GM18861 (cell line): ENCODE data around the gene ITLN2.
A peak's percentile ranks its signal among the peaks of the same experiment; 100 is the strongest.
"Not testable (repeated sequence)": the region's sequence is repeated elsewhere in the genome, so short reads cannot be mapped to it uniquely, and the experiment has no call there.

Source experiments
- ATAC-seq: cut with Tn5 transposase; IDR thresholded peaks from one replicate; pipeline ENCODE4 v1.9.1; 2021; ENCODE audit not compliant: unreplicated experiment

Gene ITLN2

DNA sequence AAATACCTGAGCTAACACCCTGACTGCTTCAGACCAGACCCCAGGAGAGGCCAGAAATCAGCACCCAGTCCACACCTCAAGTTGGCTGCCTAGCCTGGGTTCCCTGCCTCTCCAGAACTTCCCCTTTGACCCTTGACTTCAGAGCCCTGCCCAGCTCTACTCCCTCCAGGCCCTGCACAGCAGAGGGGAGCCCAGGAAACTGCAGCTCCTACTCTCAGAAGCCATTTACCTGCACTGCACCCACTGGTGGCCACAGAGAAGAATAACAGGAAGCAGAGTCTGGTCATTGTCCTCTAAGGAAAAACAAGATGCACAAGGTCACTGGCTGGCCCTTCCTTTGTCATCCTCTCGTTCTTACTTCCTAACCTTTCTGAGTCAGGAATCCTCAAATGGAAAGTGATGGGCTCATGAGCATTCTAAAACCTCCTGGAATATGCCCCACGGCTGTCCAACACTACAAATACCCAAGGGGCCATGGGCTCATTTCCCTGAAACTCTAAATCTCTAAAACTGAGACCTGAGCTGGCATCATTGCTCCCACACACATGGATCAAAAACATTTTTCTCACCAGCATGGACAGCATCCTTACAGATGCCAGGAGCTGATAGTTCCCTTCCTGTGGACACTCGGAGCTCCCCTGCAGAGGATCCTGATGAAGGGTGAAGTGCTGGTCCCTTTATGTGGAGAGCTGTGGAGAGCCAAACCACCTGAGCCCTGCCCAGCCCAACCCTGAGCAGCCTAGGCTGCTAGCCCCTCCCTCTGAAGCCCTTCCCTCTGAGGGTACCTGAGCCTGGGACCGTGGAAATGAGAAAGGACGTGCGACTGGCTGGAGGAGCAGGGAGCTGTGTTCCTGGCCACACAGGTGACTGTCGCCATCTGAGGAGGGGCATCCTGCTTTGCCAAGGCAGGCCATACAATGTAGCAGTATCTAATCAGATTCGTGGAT lies at the start of gene ITLN2:
TSS of gene ITLN2 (minus strand) at position 652 of the 947 bp plus-strand sequence. CDS start at position 584, 68 bp downstream.
- peak; percentile 63 for ATAC-seq

DNA sequence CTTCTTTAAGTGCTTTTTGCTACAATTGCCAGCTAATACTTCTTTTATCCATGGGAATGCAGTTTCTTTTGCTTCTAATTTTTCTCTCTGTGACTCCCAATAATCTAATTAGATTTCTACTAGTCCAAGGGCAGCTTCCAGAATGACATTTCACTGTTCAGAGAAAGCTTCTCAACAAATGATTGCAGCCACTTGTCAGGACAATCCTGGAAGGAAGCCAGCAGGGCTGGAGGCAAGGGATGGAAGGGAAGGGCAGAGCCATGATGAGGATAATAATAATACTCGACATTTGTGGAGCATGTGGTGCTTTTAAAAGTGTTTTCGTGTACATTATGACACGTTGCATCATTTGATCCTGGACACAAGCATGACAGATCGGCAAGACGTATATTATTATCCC lies 46.9 kb upstream of the ITLN2 start:
- no peak for ATAC-seq

DNA sequence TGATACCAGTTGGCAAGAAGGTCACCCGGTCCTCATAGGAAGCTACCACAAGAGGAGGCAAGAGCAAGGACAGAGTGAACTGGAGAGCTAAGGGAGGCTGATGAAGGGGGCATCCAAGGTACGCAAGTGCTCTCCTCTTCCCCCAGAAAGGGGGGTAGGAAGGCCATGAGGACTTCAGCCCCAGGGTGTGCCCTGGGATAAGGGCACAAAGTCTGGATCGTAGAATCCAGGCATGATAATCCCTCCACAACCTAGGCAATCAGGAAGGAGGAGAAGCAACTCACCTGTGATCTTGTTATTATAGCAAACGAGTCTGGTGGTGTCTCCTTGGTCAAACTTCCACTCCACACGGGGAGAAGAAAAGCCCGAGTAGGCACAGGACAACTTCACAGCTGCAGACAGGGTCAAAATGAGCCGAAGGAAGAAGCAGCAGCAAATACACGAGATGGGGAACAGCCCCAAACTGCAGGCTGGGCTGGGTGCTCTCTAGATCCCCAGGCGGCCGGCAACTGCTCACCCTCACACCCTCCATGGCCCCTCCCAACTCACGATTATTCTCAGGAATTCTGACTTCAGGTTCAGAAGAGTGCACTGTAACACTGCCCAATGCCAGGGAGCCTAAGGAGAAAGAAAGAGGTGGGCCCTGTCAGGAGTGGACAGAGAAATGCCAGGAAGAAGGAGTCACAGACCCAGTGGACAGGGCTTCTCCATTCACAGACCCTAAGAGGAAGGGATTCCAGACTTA lies 46.3 kb upstream of the ITLN2 start:
- ATAC-seq = no peak

DNA sequence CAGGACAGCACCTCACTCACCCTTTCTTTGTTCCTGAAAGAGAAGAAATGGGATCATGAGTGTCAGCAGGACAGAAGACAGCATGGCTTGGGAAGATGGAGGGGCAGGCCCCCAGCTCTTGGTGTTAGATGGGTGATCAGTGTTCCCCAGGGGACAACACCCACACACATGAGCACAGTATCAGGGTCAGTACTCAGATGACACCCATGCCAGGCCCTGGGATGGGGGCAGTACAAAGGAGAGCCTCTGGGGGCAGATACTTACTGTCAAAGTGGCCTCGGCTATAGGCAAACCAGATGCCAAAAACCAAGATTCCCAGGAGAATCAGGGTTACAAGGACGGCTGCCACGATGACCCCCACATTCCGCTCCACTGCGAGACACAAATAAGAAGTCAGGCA lies 44.8 kb upstream of the ITLN2 start:
- ATAC-seq = no peak

DNA sequence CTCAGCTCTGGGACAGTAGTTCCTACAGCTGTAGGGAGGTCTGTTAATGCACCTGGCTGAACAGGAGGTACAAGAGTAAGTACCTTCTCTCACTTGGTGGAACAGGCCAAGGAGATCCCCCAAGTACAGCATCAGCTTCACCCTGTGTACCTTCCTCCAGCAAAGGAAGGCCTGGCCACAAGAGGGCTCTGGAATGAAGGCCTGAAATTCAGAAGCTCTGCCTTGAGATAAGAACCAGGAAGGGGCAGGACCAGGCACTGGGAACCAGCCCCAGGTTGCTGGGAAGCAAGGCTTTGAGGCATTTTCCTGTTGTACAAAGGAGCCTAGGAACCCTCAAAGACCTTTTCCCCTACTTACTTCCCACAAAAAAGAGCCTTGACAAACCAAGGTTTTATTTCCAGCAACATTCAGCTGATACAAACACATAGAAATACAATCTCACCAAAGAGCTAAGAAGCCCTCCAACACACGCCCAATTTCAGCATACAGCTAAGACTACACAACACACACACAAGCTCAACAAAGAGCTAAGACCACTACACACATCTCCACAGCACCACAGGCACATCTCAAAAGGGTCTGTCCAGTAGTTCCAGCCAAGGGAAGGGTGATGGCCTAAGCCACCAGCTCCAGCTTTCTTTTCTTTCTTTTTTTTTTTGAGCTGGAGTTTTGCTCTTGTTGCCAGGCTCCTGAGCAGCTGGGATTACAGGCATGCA lies 42.9 kb upstream of the ITLN2 start:
- no peak for ATAC-seq

DNA sequence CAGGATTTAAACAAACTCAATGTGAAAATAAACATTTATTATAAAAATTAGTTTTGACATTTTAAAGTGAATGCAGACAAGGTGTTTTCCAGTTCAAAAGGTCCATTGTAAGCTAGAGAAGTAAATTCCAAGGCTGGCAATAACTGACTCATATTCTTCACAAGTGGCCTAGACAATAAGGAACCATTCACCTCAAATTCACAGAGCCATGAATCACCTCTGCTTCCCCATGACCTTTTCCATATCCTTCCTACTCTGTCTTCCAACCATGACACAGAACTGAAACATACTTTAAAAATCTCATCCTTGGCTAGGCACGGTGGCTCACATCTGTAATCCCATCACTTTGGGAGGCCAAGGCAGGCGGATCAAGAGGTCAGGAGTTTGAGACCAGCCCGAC lies 41.6 kb upstream of the ITLN2 start:
- no peak for ATAC-seq

DNA sequence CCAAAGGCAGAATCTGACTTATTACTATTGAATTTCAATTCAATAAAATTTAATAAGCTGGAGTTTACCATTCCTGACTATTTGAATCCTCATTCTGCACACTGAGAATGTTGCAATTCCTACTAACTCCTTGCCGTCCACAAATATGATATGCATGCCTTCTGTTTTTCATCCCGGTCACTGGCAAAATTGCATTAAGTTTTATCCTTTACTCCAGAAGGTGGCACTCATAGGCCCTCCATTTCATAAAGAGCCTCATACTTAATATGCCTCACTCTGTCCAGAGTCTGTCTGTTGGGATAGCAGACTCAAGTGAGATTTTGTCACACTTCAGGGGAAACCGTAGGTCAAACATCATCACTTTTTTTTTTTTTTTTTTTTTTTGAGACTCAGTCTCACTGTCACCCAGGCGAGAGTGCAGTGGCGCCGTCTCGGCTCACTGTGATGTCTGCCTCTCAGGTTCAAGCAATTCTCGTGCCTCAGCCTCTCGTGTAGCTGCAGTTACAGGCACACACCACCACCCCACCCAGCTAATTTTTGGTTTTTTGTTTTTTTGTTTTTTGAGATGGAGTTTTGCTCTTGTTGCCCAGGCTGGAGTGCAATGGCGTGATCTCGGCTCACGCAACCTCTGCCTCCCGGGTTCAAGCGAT lies 39.1 kb upstream of the ITLN2 start:
- no peak for ATAC-seq

DNA sequence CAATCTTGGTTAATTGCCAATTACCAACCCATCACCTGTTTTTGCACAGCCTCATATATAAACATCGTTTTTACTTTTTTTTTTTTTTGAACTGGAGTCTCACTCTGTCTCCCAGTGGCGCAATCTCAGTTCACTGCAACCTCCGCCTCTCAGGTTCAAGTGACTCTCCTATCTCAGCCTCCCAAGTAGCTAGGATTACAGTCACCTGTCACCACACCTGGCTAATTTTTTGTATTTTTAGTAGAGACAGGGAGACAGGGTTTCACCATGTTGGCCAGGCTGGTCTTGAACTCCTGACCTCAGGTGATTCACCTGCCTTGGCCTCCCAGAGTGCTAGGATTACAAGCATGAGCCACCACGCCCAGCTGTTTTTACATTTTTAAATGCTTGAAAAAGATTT lies 37.4 kb upstream of the ITLN2 start:
- not testable (repeated sequence) for ATAC-seq

DNA sequence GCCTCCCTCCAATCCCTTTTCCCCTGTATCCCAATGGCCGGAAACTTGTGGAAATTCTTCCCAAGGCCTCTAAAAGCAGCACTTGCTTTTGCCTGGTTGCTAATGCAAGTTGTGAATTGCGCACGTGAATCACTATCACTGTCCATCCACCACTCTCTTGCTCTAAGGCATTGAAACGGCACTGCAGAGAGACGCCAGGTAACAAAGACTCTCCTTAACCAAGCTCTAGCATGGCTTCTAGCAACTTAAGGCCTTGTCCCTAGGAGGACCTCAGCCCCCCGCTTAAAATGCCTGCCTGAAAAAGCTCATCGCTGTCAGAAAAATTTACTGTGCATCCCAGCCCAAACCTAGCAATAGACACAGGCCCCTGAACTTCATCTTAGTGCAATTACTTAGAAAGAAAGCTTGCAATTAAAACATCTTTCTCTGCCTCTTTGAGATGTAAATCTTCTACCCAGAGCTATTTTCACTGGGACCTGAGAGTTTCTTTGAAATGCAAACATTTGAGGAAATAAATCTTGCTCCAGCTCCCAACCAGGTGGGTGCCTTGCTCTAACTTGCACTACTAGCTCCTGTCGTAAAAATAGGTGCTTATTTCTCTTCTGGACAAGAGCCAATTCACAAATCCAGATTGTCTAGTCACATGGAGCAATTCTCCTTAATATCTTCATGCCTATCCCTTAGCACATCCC lies 32.9 kb upstream of the ITLN2 start:
- ATAC-seq = no peak

DNA sequence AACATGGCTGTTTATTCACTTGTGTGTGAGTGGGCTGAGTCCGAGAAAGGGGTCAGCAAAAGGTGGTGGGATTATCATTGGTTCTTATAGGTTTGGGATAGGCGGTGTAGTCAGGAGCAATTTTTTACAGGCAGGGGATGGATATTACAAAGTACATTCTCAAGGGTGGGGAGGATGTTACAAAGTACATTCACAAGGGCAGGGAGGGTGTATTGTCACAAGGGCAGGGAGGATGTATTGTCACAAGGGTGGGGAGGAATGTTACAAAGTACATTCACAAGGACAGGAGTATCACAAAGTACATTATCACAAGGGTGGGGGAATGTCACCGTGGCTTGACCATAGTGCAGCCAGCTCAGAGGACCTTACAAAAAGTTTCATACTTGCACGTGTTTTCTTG lies 31.1 kb upstream of the ITLN2 start:
- no peak for ATAC-seq

DNA sequence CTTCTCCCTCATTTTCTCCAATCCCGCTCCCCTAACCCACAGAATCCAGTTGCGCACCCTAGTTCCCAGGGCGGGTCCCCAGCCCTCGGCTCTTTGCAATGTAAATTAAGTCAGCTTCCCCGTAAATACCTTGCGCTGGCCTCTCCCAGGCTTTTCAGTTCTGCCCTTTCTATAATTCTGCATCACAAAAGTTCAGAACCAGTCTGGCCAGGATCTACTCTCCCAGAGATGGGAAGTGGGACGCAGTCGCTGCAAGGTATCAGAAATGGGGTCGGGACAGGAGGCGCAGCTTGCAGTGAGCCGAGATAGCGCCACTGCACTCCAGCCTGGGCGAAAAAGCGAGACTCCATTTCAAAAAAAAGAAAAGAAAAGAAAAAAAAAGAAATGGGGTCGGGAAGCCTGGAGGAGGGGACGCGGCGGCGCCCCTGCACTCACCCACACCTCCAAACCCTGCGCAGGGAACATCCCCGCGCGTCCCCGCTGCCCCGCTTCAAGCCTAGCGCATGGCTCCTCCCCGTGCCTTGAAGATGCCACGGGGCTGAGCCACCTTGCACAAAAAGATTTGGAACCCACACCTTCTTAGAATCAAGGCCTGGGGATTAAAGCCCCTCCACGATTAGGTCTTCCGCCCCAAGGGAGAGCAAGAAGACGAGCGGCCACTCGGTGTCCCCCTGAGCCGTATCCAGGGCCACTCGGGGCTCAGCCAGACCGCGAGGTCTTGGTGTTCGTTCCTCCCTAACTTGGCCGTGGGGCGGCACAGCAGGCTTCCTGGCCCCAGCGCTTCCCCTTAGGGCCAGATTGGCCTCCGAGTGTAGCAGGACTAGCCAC lies 27.2 kb upstream of the ITLN2 start:
- no peak for ATAC-seq

DNA sequence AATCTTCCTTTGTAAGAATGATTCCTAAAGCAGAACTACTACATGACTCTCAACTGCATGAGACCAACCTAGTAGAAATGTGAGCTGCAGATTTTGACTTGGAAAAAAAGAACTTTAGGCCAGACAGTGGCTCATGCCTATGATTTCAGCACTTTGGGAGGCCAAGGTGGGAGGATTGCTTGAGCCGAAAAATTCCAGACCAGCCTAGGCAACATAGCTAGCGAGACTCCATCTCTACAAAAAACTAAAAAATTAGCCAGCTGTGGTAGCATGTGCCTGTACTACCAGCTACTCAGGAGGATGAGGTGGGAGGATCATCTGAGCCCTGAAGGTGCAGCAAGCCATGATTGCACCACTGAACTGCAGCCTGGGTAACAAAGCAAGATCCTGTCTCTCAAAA lies 24.7 kb upstream of the ITLN2 start:
- no peak for ATAC-seq

DNA sequence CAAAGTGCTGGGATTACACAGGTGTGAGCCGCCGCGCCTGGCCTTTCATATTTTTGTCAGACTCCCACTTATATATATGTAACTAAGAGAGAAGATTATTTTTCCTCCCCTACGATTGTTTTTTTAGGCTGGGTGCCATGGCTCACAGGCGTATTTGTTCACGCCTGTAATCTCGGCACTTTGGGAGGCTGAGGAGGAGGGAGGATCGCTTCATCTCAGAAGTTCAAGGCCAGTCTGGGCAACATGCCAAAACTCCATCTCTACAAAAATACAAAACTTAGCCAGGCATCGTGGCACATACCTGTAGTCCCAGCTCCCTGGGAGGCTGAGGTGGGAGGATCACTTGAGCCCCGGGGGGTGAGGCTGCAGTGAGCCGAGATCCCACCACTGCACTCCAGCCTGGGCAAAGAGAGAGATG lies 23.9 kb upstream of the ITLN2 start:
- no peak for ATAC-seq

DNA sequence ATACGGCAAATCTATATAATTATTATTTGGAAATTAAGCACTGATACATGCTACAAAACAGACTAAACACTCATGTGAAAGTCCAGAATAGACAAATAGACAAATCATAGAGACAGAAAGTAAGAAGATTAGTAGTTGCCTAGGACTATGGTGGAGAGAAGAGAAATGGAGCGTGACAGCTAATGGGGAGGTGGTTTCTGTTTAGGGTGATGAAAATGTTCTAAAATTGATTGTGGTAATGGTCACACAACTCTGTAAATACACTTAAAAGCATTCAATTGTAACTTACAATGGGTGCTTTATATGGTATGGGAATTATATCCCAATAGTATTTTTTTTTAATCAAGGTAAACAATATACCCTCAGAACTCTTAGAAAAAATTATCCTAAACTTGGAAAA lies 20.4 kb upstream of the ITLN2 start:
- peak; percentile 54 for ATAC-seq

DNA sequence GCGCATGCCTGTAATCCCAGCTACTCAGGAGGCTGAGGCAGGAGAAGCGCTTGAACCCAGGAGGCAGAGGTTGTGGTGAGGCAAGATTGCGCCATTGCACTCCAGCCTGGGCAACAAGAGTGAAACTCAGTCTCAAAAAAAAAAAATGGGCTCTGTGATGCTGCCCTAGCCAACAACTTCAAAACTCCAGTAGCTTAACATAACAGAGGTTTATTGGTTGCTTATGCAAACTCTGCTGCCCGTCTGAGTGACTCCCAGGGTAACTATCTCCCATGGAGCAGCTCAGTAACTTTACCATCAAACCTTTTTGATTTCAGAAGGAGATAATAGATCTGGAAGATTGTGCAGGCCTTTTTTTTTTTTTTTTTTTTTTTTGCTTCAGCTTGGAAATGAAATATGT lies 18.9 kb upstream of the ITLN2 start:
- no peak for ATAC-seq

DNA sequence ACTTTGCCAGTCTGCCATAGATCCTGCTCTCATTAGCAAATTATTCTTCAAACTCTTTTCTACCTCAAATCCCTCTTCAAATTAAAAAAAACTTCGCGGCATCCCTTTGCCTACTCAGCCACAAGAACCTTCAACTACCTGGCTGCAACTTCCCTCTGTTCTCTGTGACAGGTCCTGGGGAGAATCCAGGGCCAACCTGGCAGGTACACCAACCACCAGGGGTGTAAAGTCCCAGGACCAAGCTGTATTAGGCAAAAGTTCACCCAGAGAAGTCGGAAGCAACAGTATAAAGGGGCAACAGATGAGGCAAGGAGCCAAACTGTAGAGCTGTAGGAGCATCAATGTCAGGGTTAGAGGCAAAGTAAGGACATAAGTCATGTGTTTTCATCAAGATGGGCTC lies 18.3 kb upstream of the ITLN2 start:
- no peak for ATAC-seq

DNA sequence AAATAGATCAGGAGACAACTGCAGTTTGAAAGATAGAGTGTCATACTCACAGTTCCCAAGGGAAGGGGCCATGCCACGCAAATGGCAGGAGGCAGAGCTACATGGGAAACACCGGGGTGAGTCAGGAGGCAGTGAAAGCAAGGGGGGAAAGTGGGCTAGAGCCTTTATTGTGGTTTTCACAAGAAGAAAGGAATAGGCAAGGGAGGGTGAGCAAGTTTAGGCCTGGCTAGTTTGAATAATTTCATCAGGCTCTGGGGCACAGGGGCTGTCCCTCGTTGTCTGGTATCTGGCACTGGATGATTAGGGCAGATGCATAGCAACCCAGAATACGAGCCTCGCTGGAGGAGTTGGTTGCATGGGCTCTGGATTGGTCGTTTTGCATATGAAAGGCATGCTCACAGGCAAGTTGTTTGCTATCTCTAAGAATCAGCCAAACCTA lies 17.0 kb upstream of the ITLN2 start:
- ATAC-seq = no peak

DNA sequence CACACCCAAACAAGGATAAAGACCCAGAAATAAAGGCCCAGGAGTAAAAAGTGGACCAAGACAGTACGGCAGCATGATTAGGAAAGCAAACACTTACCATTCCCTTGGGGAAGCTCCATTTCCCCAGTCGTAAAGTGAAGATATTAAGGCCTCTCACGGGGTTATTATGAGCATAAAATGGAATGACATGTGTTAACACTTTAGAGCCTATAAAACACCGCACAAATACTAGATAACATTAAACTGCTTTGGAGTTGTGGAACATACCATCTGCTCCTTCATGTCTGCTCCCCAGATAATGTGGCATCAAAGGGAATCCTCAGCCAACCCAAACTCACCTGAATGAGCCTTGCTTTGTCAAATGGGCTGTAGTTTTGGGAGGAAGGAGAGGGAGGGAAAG lies 8.9 kb upstream of the ITLN2 start:
- ATAC-seq = no peak

DNA sequence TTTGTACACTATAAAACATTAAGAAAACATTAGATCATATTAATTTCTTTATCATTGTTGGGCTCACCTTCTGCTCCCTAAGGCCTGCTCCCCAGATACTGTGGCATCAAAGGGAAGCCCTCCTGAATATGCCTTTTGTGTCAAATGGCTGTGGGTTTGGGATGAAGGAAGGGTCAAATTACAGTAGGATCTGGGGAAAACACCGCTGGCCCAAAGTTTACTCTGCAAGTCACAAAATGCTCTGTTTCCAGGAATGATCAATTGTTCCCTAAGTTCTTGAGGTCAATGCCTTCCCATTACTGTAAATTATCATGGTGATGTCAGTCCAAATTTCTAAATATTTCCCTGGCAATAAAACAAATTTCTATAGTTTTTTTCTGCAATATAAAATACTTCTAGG lies 6.8 kb upstream of the ITLN2 start:
- ATAC-seq = no peak

DNA sequence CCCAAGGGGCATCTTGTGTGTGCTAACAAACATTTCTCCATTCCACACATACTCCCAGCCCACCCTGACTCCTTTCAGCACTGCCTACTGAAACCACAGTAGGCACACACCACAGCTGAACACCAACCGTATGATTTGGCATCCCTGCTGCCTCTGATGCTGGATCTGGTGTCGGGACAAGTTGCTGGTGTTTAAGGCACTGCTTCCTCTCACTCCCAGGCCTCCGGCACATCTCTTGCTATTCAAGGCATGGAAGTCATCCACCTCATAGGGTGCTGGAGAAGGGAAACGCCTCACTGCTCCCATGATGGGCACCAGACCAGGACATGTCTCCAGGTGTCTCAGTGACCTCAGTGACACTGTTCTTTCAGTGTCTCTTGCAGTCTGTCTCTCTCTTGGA lies 2.4 kb upstream of the ITLN2 start:
- no peak for ATAC-seq
